Measurements from ENCODE around the gene ELAC1. TPM values are rescaled to one million over a fixed set of nuclear protein-coding genes. Genes with fewer than 3 reads are reported as not detected.
"Not testable (repeated sequence)": the region's sequence is repeated elsewhere in the genome, so short reads cannot be mapped to it uniquely, and the experiment has no call there.

ELAC1 gene
- total and polyA plus RNA-seq, 9 donors: 2.5 to 14.3 (median 6.4) TPM

- H3K36me3 ChIP-seq: no peaks in the 10 kb centered on the region
- no peaks in the 10 kb centered on the region for H3K27me3 ChIP-seq
- H3K4me1 ChIP-seq (ENCODE audit: insufficient read depth): no peaks in the 10 kb centered on the region
- no peak for DNase-seq
- H3K4me3 ChIP-seq: no peak overlapping the region
- TF ChIP-seq POLR2A (IDR thresholded peaks at IDR 0.05) (no peak), CTCF (IDR thresholded peaks at IDR 0.05) (no peak)
- no peak overlapping the region for H3K27ac ChIP-seq
- intact Hi-C loops (cut with DNase I): no loop called here
- 41 to 54% (median 43%) methylated on average over 3 of the region's 3 CpGs for WGBS, 3 donors
- no peaks in the 10 kb centered on the region for H3K9me3 ChIP-seq
Observed at GRCh38 chr18:50992351-50992762, 24.5 kb downstream of the ELAC1 start.

- no peak for DNase-seq
- TF ChIP-seq CTCF (IDR thresholded peaks at IDR 0.05) (no peak), EP300 (IDR thresholded peaks at IDR 0.05) (no peak), POLR2A (IDR thresholded peaks at IDR 0.05) (no peak)
- Histone ChIP-seq H3K27ac (no peak overlapping the region), H3K36me3 (no peaks in the 10 kb centered on the region), H3K27me3 (no peaks in the 10 kb centered on the region), H3K9me3 (no peaks in the 10 kb centered on the region), H3K4me3 (no peak overlapping the region), H3K4me1 (ENCODE audit: insufficient read depth) (no peaks in the 10 kb centered on the region)
- WGBS, 3 donors: 82 to 92% (median 88%) methylated on average over 2 of the region's 2 CpGs
- intact Hi-C loops (cut with DNase I): no loop called here
Observed at GRCh38 chr18:50994031-50994430, 26.2 kb downstream of the ELAC1 start.

GRCh38 chr18:51003174-51003573 is 35.3 kb downstream of the ELAC1 start:
- intact Hi-C loops (cut with DNase I); H3K9me3 ChIP-seq: not testable (repeated sequence)
- 96% methylated on average over 2 of the region's 2 CpGs for WGBS, 3 donors

GRCh38 chr18:51006061-51006818 is 38.4 kb downstream of the ELAC1 start:
- TF ChIP-seq POLR2A (IDR thresholded peaks at IDR 0.05) (no peak), CTCF (IDR thresholded peaks at IDR 0.05) (no peak), EP300 (IDR thresholded peaks at IDR 0.05) (no peak)
- no peak for DNase-seq
- H3K27me3 ChIP-seq: no peaks in the 10 kb centered on the region
- intact Hi-C loops (cut with DNase I): no loop called here
- no peaks in the 10 kb centered on the region for H3K36me3 ChIP-seq
- H3K4me3 ChIP-seq: no peak overlapping the region
- H3K9me3 ChIP-seq: no peaks in the 10 kb centered on the region
- WGBS, 3 donors: 83 to 94% (median 90%) methylated on average over 5 of the region's 5 CpGs
- H3K4me1 ChIP-seq (ENCODE audit: insufficient read depth): peaks cover 2% of the 10 kb centered on the region
- no peak overlapping the region for H3K27ac ChIP-seq

More at GRCh38 chr18:51003174-51003573, 35.3 kb downstream of the ELAC1 start:
- not testable (repeated sequence) for H3K27ac ChIP-seq; H3K27me3 ChIP-seq; DNase-seq; H3K4me3 ChIP-seq; H3K4me1 ChIP-seq (ENCODE audit: insufficient read depth); H3K36me3 ChIP-seq

- 25 to 42% (median 35%) methylated on average over 13 of the region's 13 CpGs for WGBS, 3 donors
- Histone ChIP-seq H3K4me1 (ENCODE audit: insufficient read depth) (peaks cover 2% of the 10 kb centered on the region), H3K36me3 (no peaks in the 10 kb centered on the region), H3K4me3 (no peak overlapping the region), H3K27me3 (no peaks in the 10 kb centered on the region), H3K27ac (no peak overlapping the region), H3K9me3 (no peaks in the 10 kb centered on the region)
- intact Hi-C loops (cut with DNase I): no loop called here
- DNase-seq: no peak
- TF ChIP-seq CTCF (IDR thresholded peaks at IDR 0.05) (no peak), POLR2A (IDR thresholded peaks at IDR 0.05) (no peak), EP300 (IDR thresholded peaks at IDR 0.05) (no peak)
Observed at GRCh38 chr18:51006948-51007789, 39.3 kb downstream of the ELAC1 start.

Measured in ovary (tissue), 9 donors.